K562 (cell line): Measurements from ENCODE around the gene EFEMP2. TPM values are rescaled to one million over a fixed set of nuclear protein-coding genes. Genes with fewer than 3 reads are reported as not detected.

ENCODE experiments used
- ATAC-seq: fragments of 200-7000 bp; cut with Tn5 transposase; 3 replicates; pipeline ENCODE4 v1.9.1; 2020; ENCODE audit warnings: moderate library complexity
- BruUV-seq: library from RNA; stranded (reverse); fragments of 400-500 nt; replicated peaks from 2 replicates; lab custom pipeline; 2021; lab: Mats Ljungman, UMichigan
- CTCF ChIA-PET: fragments of 300-600 bp; formaldehyde crosslinking; extraction: SDS; loops from one replicate; lab custom pipeline; 2021; ENCODE audit warnings: low intra/inter-chr PET ratio; lab: Yijun Ruan, JAX
- POLR2A ChIA-PET: fragments of 300-600, 350-650 bp; sonication (Branson Sonifier 250); formaldehyde crosslinking; extraction: SDS; loops from one replicate; lab custom pipeline; 2021; ENCODE audit warnings: antibody characterized with exemption, inconsistent platforms; lab: Yijun Ruan, JAX
- DNase-seq, 4 experiments: peaks; one replicate each; pipeline versions ENCODE4 v3.0.0 to v3.0.0-alpha.2; 2011 to 2018; ENCODE audit warnings: low spot score in 3 of 4, mixed read lengths in 3 of 4; ENCODE audit errors: extremely low read depth in 1 of 4
- FAIRE-seq: peaks from 2 replicates; lab custom pipeline; 2011; peaks lifted over from hg19 to GRCh38; lab: Jason Lieb, UNC
- H2AFZ ChIP-seq: 2 replicates; pipeline ENCODE4 v1.6.0; 2011; ENCODE audit warnings: low read depth, low read length, control low read depth, inconsistent platforms
- H3K27ac ChIP-seq: fragments of 200-600 bp; 3 replicates; pipeline ENCODE4 v1.8.0; 2011; ENCODE audit warnings: low read depth, mild to moderate bottlenecking, control low read depth, inconsistent platforms, low read length, moderate library complexity, mixed read lengths; ENCODE audit errors: extremely low read depth
- H3K27me3 ChIP-seq, 2 experiments: fragments of 300-600 bp in 1 of 2; 2 replicates in 1 of 2; 3 replicates in 1 of 2; pipeline versions ENCODE4 v1.6.0 to v1.8.0; 2011; ENCODE audit warnings: inconsistent platforms in 2 of 2, low read length in 2 of 2, mild to moderate bottlenecking in 1 of 2, mixed read lengths in 1 of 2, moderate library complexity in 1 of 2; ENCODE audit not compliant: control insufficient read depth in 2 of 2, insufficient read depth in 2 of 2
- H3K36me3 ChIP-seq: fragments of 300-600 bp; 3 replicates; pipeline ENCODE4 v1.8.0; 2011; ENCODE audit warnings: mild to moderate bottlenecking, low read length, inconsistent platforms; ENCODE audit not compliant: control insufficient read depth, insufficient read depth
- H3K4me1 ChIP-seq, 2 experiments: fragments of 200-600 bp in 1 of 2; replicated peaks in 1 of 2; 2 replicates in 1 of 2; 3 replicates in 1 of 2; pipeline versions ENCODE4 v1.5.1 to v1.8.0; 2011; ENCODE audit warnings: inconsistent platforms in 2 of 2, low read length in 2 of 2, mild to moderate bottlenecking in 1 of 2, mixed read lengths in 1 of 2, moderate library complexity in 1 of 2; ENCODE audit not compliant: control insufficient read depth in 2 of 2, insufficient read depth in 2 of 2
- H3K4me2 ChIP-seq: 2 replicates; pipeline ENCODE4 v1.6.1; 2011; ENCODE audit warnings: low read length, control low read depth, inconsistent platforms, mixed read lengths; ENCODE audit not compliant: insufficient read depth
- H3K4me3 ChIP-seq: fragments of 200-600 bp; sonication (generic), shearing (Covaris generic); 2 replicates; pipeline ENCODE4 v1.5.1; 2016; ENCODE audit warnings: control low read depth, inconsistent platforms
- H3K79me2 ChIP-seq: fragments of 200-600 bp; 3 replicates; pipeline ENCODE4 v1.8.0; 2011; ENCODE audit warnings: low read length, inconsistent platforms; ENCODE audit not compliant: control insufficient read depth, insufficient read depth
- H3K9ac ChIP-seq, 2 experiments: 2 replicates each; pipeline versions ENCODE4 v1.6.0 to v1.6.1; 2011; ENCODE audit warnings: low read depth in 2 of 2, low read length in 2 of 2, control low read depth in 1 of 2, inconsistent platforms in 1 of 2, mild to moderate bottlenecking in 1 of 2, mixed read lengths in 1 of 2; ENCODE audit not compliant: insufficient read depth in 1 of 2
- H3K9me1 ChIP-seq: one replicate; pipeline ENCODE4 v1.6.0; 2011; ENCODE audit warnings: inconsistent platforms, mild to moderate bottlenecking, low read length, moderate library complexity; ENCODE audit not compliant: control insufficient read depth, insufficient read depth
- H3K9me3 ChIP-seq: replicated peaks from 2 replicates; pipeline ENCODE4 v1.5.1; 2011; ENCODE audit warnings: low read depth, low read length, inconsistent platforms; ENCODE audit not compliant: control insufficient read depth, insufficient read depth
- H4K20me1 ChIP-seq: replicated peaks from 2 replicates; pipeline ENCODE4 v1.6.1; 2011; ENCODE audit warnings: low read length, inconsistent platforms, mixed read lengths; ENCODE audit not compliant: control insufficient read depth, insufficient read depth
- BCOR ChIP-seq: fragments of 450-650 bp; IDR thresholded peaks from 2 replicates; pipeline ENCODE4 v1.6.1; 2016
- MECOM ChIP-seq: fragments of 250-450 bp; sonication (Bioruptor Pico); IDR thresholded peaks from 2 replicates; pipeline ENCODE4 v1.8.0; 2022; ENCODE audit warnings: inconsistent platforms
- RBM25 ChIP-seq: fragments of 200-400 bp; formaldehyde crosslinking; IDR thresholded peaks from 2 replicates; pipeline ENCODE4 v1.6.1; 2018; ENCODE audit warnings: low read length, low read depth, moderate library complexity; ENCODE audit not compliant: severe bottlenecking
- ZNF121 ChIP-seq: sonication (generic); formaldehyde crosslinking; conservative IDR thresholded peaks from 2 replicates; pipeline ENCODE4 v1.8.0; 2022; ENCODE audit warnings: missing genetic modification reagents
- ZNF41 ChIP-seq: fragments of 250-450 bp; sonication (Bioruptor Pico); conservative IDR thresholded peaks from 2 replicates; pipeline ENCODE4 v1.4.0; 2020; ENCODE audit warnings: mild to moderate bottlenecking
- WGBS: fragments of 100-300 bp; shearing (Covaris generic); methylation state at CpG from one replicate; pipeline ENCODE4 v1.1.6; 2016; ENCODE audit warnings: low coverage, mixed read lengths; ENCODE audit not compliant: insufficient coverage; ENCODE audit errors: missing lambda C conversion rate; 5-methylcytosine and 5-hydroxymethylcytosine counted together
- in situ Hi-C: fragments of 300-500 bp; cut with MboI; formaldehyde crosslinking; loops from 4 replicates; pipeline ENCODE4 v1.15.0; 2018; ENCODE audit warnings: inconsistent platforms, mixed read lengths
- intact Hi-C: fragments of 100-400 bp; cut with micrococcal nuclease; formaldehyde crosslinking; loops from 2 replicates; pipeline ENCODE4 v1.14.2; 2022
- polyA plus RNA-seq, 8 experiments: library from polyadenylated mRNA; depleted of rRNA in 4 of 8; stranded (reverse) in 5 of 8; unstranded in 3 of 8; fragments of >200 nt; fragmentation: Nextera tagmentation in 2 of 8; fragmentation: Illumina TruSeq in 1 of 8; extraction: Ambion mirVana in 2 of 8; extraction: Trizol in 1 of 8; gene quantifications; 2 replicates each; pipeline versions ENCODE4 v1.2.1 to v1.2.3, GENCODE V29; 2011 to 2014; ENCODE audit warnings: inconsistent platforms in 1 of 8, missing spikeins in 1 of 8
- total RNA-seq, 7 experiments: library from RNA; depleted of rRNA in 6 of 7; stranded (reverse); fragments of >200 nt in 6 of 7; fragmentation: Illumina TruSeq in 2 of 7; extraction: Trizol in 2 of 7; gene quantifications; 2 replicates each; pipeline versions ENCODE4 v1.2.1 to v1.2.3, GENCODE V29; 2011 to 2021; ENCODE audit warnings: low replicate concordance in 1 of 7
- TF ChIP-seq, protein P1 (sequence below), 2 experiments: fragments of 450-650 bp in 1 of 2; sonication (generic) in 1 of 2; formaldehyde crosslinking in 1 of 2; IDR thresholded peaks; 2 replicates each; pipeline versions ENCODE4 v1.7.1 to v1.9.0; 2016 to 2022; ENCODE audit warnings: inconsistent platforms in 1 of 2, mild to moderate bottlenecking in 1 of 2, missing genetic modification reagents in 1 of 2
- TF ChIP-seq, protein P2 (sequence below): sonication (generic); formaldehyde crosslinking; IDR thresholded peaks from 2 replicates; pipeline ENCODE4 v1.8.0; 2022; ENCODE audit warnings: mild to moderate bottlenecking, missing genetic modification reagents

The EFEMP2 gene
- total and polyA plus RNA-seq, 9 of the 15 experiments (the other 6 are each of a cell fraction or from before 2014, with no cell fraction given): 0.07 to 2.9 (median 0.69) TPM; not detected in 1

DNA sequence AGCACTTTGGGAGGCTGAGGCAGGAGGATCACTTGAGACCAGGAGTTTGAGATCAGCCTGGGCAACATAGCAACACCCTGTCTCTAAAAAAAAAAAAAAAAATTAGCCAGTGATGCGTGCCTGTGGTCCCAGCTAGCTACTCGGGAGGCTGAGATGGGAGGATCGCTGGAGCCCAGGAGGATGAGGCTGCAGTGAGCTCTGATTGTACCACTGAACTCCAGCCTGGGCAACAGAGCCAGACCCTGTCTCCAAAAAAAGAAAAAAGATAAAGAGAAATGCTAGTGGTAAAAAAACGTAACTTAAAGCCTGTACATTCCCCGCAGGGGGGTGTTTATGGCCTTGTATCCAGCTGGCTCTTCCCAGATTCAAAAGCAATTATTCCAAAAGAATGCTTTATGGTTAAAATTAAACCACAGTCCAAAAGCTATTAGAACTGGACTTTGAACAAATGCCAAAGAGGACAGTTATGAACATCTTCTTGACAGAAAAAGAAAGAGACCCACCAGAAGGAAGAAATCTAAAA lies 55.2 kb downstream of the EFEMP2 start:
- in situ Hi-C loops: no loop called here
- TF ChIP-seq ZNF41 (CRISPR knock-in tag) (no peak), RBM25 (peak; percentile 25), BCOR (peak; percentile 68), ZNF121 (CRISPR knock-in tag) (peak; percentile 90), MECOM (0 out of 2 replicates have a peak, but pooled peaks have one; percentile 12)
- TF ChIP-seq, protein P1, sequence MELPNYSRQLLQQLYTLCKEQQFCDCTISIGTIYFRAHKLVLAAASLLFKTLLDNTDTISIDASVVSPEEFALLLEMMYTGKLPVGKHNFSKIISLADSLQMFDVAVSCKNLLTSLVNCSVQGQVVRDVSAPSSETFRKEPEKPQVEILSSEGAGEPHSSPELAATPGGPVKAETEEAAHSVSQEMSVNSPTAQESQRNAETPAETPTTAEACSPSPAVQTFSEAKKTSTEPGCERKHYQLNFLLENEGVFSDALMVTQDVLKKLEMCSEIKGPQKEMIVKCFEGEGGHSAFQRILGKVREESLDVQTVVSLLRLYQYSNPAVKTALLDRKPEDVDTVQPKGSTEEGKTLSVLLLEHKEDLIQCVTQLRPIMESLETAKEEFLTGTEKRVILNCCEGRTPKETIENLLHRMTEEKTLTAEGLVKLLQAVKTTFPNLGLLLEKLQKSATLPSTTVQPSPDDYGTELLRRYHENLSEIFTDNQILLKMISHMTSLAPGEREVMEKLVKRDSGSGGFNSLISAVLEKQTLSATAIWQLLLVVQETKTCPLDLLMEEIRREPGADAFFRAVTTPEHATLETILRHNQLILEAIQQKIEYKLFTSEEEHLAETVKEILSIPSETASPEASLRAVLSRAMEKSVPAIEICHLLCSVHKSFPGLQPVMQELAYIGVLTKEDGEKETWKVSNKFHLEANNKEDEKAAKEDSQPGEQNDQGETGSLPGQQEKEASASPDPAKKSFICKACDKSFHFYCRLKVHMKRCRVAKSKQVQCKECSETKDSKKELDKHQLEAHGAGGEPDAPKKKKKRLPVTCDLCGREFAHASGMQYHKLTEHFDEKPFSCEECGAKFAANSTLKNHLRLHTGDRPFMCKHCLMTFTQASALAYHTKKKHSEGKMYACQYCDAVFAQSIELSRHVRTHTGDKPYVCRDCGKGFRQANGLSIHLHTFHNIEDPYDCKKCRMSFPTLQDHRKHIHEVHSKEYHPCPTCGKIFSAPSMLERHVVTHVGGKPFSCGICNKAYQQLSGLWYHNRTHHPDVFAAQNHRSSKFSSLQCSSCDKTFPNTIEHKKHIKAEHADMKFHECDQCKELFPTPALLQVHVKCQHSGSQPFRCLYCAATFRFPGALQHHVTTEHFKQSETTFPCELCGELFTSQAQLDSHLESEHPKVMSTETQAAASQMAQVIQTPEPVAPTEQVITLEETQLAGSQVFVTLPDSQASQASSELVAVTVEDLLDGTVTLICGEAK (IDR thresholded peaks at IDR 0.05): peak; percentile 39; the same call in 1 of the 2 replicates
- TF ChIP-seq, protein P1 (CRISPR knock-in tag; IDR thresholded peaks at IDR 0.05): no peak
- TF ChIP-seq, protein P2, sequence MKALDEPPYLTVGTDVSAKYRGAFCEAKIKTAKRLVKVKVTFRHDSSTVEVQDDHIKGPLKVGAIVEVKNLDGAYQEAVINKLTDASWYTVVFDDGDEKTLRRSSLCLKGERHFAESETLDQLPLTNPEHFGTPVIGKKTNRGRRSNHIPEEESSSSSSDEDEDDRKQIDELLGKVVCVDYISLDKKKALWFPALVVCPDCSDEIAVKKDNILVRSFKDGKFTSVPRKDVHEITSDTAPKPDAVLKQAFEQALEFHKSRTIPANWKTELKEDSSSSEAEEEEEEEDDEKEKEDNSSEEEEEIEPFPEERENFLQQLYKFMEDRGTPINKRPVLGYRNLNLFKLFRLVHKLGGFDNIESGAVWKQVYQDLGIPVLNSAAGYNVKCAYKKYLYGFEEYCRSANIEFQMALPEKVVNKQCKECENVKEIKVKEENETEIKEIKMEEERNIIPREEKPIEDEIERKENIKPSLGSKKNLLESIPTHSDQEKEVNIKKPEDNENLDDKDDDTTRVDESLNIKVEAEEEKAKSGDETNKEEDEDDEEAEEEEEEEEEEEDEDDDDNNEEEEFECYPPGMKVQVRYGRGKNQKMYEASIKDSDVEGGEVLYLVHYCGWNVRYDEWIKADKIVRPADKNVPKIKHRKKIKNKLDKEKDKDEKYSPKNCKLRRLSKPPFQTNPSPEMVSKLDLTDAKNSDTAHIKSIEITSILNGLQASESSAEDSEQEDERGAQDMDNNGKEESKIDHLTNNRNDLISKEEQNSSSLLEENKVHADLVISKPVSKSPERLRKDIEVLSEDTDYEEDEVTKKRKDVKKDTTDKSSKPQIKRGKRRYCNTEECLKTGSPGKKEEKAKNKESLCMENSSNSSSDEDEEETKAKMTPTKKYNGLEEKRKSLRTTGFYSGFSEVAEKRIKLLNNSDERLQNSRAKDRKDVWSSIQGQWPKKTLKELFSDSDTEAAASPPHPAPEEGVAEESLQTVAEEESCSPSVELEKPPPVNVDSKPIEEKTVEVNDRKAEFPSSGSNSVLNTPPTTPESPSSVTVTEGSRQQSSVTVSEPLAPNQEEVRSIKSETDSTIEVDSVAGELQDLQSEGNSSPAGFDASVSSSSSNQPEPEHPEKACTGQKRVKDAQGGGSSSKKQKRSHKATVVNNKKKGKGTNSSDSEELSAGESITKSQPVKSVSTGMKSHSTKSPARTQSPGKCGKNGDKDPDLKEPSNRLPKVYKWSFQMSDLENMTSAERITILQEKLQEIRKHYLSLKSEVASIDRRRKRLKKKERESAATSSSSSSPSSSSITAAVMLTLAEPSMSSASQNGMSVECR (CRISPR knock-in tag): no peak

More for the DNA sequence above, 55.2 kb downstream of the EFEMP2 start:
- Histone ChIP-seq H3K36me3 (no peaks in the 10 kb centered on the region), H3K27me3 (peaks cover 3 to 7% of the 10 kb centered on the region in 2 experiments; a peak in 3 of 5 replicates), H4K20me1 (no peaks in the 10 kb centered on the region), H3K9ac (peak overlapping the region; percentile 63 to 94; a peak in 3 of 4 replicates), H3K9me3 (no peaks in the 10 kb centered on the region), H3K9me1 (no peaks in the 10 kb centered on the region), H3K27ac (no peak overlapping the region), H2AFZ (peak overlapping the region; percentile 97), H3K4me1 (peaks cover 0 to 17% of the 10 kb centered on the region in 2 experiments; a peak in 2 of 5 replicates), H3K4me2 (peak overlapping the region; percentile 78), H3K4me3 (peak overlapping the region; percentile 49), H3K79me2 (no peaks in the 10 kb centered on the region)
- DNase-seq (peak in 2 of 4 experiments; percentile 14 to 15), FAIRE-seq (peak; percentile 72), ATAC-seq (no peak)
- BruUV-seq: TSS peak; percentile 68
- ChIA-PET POLR2A (interaction anchor here (0.6 to 3.5 kb wide), 7 partner anchors 10 to 318 kb away, joined by 3 to 12 read pairs (median 3); partner anchors contain the start of genes AP5B1 and RNASEH2C), CTCF (interaction anchor here (0.6 to 3.1 kb wide), 15 partner anchors 38 to 435 kb away, joined by 3 to 45 read pairs (median 5); partner anchors contain the start of genes AP5B1, CFL1, KAT5 and SLC25A45)
- WGBS: 50% methylated on average over 4 of the region's 5 CpGs
- intact Hi-C loops: loop anchor here (2.0 to 10.0 kb wide), 3 partner anchors 35 to 273 kb away; partner anchors contain the start of gene AP5B1
